Measurements from ENCODE around the gene PKNOX1.

Gene PKNOX1

DNA sequence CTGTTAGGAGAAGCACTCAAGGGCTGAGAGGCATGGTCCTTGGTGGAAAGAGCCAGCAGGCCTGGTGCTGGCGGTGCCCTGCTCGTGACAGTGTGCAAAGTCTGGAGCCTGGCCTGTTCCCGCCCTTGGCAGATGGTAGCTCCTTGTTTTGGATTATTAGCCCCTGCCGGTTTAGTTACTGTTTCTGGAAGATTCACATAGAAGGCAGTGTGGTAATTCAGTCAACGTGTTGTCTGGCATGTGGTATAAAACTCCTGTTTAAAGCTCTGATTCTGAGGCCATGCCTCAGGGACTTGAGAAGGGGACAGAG lies 6.8 kb downstream of the PKNOX1 start:
- TF ChIP-seq, protein P1, sequence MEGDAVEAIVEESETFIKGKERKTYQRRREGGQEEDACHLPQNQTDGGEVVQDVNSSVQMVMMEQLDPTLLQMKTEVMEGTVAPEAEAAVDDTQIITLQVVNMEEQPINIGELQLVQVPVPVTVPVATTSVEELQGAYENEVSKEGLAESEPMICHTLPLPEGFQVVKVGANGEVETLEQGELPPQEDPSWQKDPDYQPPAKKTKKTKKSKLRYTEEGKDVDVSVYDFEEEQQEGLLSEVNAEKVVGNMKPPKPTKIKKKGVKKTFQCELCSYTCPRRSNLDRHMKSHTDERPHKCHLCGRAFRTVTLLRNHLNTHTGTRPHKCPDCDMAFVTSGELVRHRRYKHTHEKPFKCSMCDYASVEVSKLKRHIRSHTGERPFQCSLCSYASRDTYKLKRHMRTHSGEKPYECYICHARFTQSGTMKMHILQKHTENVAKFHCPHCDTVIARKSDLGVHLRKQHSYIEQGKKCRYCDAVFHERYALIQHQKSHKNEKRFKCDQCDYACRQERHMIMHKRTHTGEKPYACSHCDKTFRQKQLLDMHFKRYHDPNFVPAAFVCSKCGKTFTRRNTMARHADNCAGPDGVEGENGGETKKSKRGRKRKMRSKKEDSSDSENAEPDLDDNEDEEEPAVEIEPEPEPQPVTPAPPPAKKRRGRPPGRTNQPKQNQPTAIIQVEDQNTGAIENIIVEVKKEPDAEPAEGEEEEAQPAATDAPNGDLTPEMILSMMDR (IDR thresholded peaks at IDR 0.05; ENCODE audit: insufficient read depth, low read length, poor library complexity, severe bottlenecking), result no peak
- TF ChIP-seq EZH2phosphoT487 (conservative IDR thresholded peaks at IDR 0.05; ENCODE audit: low read length), result no peak
- no peak overlapping the region for H3K9ac ChIP-seq (ENCODE audit: low read length)
- H2AFZ ChIP-seq (ENCODE audit: low read depth, low read length, severe bottlenecking), result no peak overlapping the region
- peaks cover 10% of the 10 kb centered on the region; the same call in 1 of the 2 replicates for H3F3A ChIP-seq (ENCODE audit: insufficient read depth)
- no peak overlapping the region for H3K27ac ChIP-seq (ENCODE audit: low read depth, low read length)
- no peak overlapping the region for H3K4me2 ChIP-seq (ENCODE audit: low read depth, low read length, poor library complexity, severe bottlenecking)
- H3K4me3 ChIP-seq (ENCODE audit: insufficient read depth, low read length, poor library complexity, severe bottlenecking), result no peak overlapping the region
- no peaks in the 10 kb centered on the region for H3K36me3 ChIP-seq (ENCODE audit: low read length)
- H3K79me2 ChIP-seq (ENCODE audit: insufficient read depth, low read length), result peaks cover 70% of the 10 kb centered on the region
- no peaks in the 10 kb centered on the region for H3K9me2 ChIP-seq (replicated peaks; ENCODE audit: insufficient read depth, low read length)
- no peaks in the 10 kb centered on the region for H3K27me3 ChIP-seq (ENCODE audit: low read length)
- H3K9me3 ChIP-seq (ENCODE audit: insufficient read depth, low read length), result no peaks in the 10 kb centered on the region
- H4K20me1 ChIP-seq (ENCODE audit: low read depth, low read length), result no peaks in the 10 kb centered on the region

DNA sequence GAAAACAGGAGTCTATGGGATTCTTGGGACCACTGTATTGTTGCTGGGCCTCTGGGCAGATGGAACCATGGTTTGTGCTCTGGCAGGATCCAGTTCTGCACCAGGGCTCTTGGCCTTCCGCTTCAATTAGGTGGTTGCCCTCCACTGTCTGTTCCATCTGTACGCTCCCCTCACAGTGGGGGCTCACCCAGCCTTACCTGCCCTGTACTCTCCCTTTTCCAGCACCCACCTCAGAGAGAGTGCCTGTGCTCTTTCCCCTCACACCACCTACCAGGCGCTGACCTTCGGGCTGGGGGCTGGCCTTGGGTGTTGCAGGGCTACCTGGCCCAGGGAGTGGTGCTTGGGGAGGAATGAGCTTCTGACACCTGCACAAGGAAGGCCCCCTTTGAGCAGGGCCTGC lies 7.5 kb downstream of the PKNOX1 start:
- H3K27me3 ChIP-seq (ENCODE audit: low read length), result no peaks in the 10 kb centered on the region
- no peak overlapping the region for H3K4me2 ChIP-seq (ENCODE audit: low read depth, low read length, poor library complexity, severe bottlenecking)

DNA sequence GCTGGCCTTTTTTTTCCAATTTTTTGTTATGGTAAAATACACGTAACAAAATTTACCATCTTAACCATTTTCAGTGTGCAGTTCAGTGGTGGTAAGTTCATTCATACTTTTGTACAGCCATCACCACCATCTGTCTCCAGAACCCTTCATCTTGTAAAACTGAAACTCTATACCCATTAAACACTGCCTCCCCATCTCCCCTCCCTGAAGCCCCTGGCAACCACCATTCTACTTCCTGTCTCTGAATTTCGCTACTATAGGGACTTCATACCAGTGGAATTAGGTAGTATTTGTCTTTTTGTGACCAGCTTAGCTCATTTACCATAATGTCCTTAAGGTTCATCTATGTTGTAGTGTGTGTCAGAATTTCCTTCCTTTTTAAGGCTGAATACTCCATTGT lies 8.7 kb downstream of the PKNOX1 start:
- Histone ChIP-seq H4K20me1 (ENCODE audit: low read depth, low read length) (no peaks in the 10 kb centered on the region), H3K9me3 (ENCODE audit: insufficient read depth, low read length) (no peaks in the 10 kb centered on the region), H3K79me2 (ENCODE audit: insufficient read depth, low read length) (peaks cover 55% of the 10 kb centered on the region), H2AFZ (ENCODE audit: low read depth, low read length, severe bottlenecking) (no peak overlapping the region), H3K27ac (ENCODE audit: low read depth, low read length) (no peak overlapping the region), H3F3A (ENCODE audit: insufficient read depth) (0 out of 2 replicates have a peak, but pooled peaks cover 3% of the 10 kb centered on the region), H3K4me2 (ENCODE audit: low read depth, low read length, poor library complexity, severe bottlenecking) (no peak overlapping the region), H3K9me2 (replicated peaks; ENCODE audit: insufficient read depth, low read length) (no peaks in the 10 kb centered on the region), H3K9ac (ENCODE audit: low read length) (no peak overlapping the region), H3K4me3 (ENCODE audit: insufficient read depth, low read length, poor library complexity, severe bottlenecking) (no peak overlapping the region), H3K36me3 (ENCODE audit: low read length) (no peaks in the 10 kb centered on the region), H3K27me3 (ENCODE audit: low read length) (no peaks in the 10 kb centered on the region)
- TF ChIP-seq, protein P1 (IDR thresholded peaks at IDR 0.05; ENCODE audit: insufficient read depth, low read length, poor library complexity, severe bottlenecking), result no peak
- TF ChIP-seq EZH2phosphoT487 (conservative IDR thresholded peaks at IDR 0.05; ENCODE audit: low read length), result no peak

More for the DNA sequence above, 7.5 kb downstream of the PKNOX1 start:
- Histone ChIP-seq H3K36me3 (ENCODE audit: low read length) (no peaks in the 10 kb centered on the region), H3K4me3 (ENCODE audit: insufficient read depth, low read length, poor library complexity, severe bottlenecking) (no peak overlapping the region), H4K20me1 (ENCODE audit: low read depth, low read length) (no peaks in the 10 kb centered on the region), H3K27ac (ENCODE audit: low read depth, low read length) (no peak overlapping the region), H3K9me3 (ENCODE audit: insufficient read depth, low read length) (no peaks in the 10 kb centered on the region), H3K9ac (ENCODE audit: low read length) (no peak overlapping the region), H3K79me2 (ENCODE audit: insufficient read depth, low read length) (peaks cover 66% of the 10 kb centered on the region), H3F3A (ENCODE audit: insufficient read depth) (0 out of 2 replicates have a peak, but pooled peaks cover 3% of the 10 kb centered on the region), H2AFZ (ENCODE audit: low read depth, low read length, severe bottlenecking) (no peak overlapping the region), H3K9me2 (replicated peaks; ENCODE audit: insufficient read depth, low read length) (no peaks in the 10 kb centered on the region)
- TF ChIP-seq, protein P1 (IDR thresholded peaks at IDR 0.05; ENCODE audit: insufficient read depth, low read length, poor library complexity, severe bottlenecking), result no peak
- TF ChIP-seq EZH2phosphoT487 (conservative IDR thresholded peaks at IDR 0.05; ENCODE audit: low read length), result no peak
